Gastrocnemius medialis (tissue), 4 donors: ENCODE measurements around the gene EN2. TPM values are rescaled to one million over a fixed set of nuclear protein-coding genes. Genes with fewer than 3 reads are reported as not detected.
A peak's percentile ranks its signal among the peaks of the same experiment; 100 is the strongest.

Source experiments
- ATAC-seq, 2 donors: fragments of 150-250 bp; one replicate each; pipeline ENCODE4 v1.9.1; 2016
- DNase-seq, 2 donors: peaks; one replicate each; pipeline ENCODE4 v3.0.0-alpha.2; 2019
- H3K27ac ChIP-seq, 4 donors: fragments of 200-600 bp; sonication (generic); 1 replicate in 1 of 4; 2 replicates in 3 of 4; pipeline ENCODE4 v1.5.1; 2016 to 2018; ENCODE audit warnings: mild to moderate bottlenecking in 2 of 4, moderate library complexity in 1 of 4
- H3K27me3 ChIP-seq, 3 donors: fragments of 200-600 bp; sonication (generic) in 2 of 3; 1 replicate in 1 of 3; 2 replicates in 2 of 3; pipeline versions ENCODE4 v1.5.1 to v1.6.0; 2016 to 2019; ENCODE audit warnings: mild to moderate bottlenecking in 1 of 3, moderate library complexity in 1 of 3
- H3K36me3 ChIP-seq, 2 donors: fragments of 200-600 bp; sonication (generic) in 1 of 2; one replicate each; pipeline ENCODE4 v1.5.1; 2017 to 2018
- H3K4me1 ChIP-seq, 2 donors: fragments of 200-600 bp; sonication (generic) in 1 of 2; one replicate each; pipeline ENCODE4 v1.5.1; 2016 to 2017; ENCODE audit warnings: mild to moderate bottlenecking in 2 of 2
- H3K4me3 ChIP-seq, 4 donors: fragments of 200-600 bp; sonication (generic) in 3 of 4; 1 replicate in 1 of 4; 2 replicates in 3 of 4; pipeline ENCODE4 v1.5.1; 2016 to 2019; ENCODE audit warnings: mild to moderate bottlenecking in 2 of 4
- H3K9me3 ChIP-seq, 3 donors: fragments of 200-600 bp; sonication (generic) in 2 of 3; 1 replicate in 1 of 3; 2 replicates in 2 of 3; pipeline ENCODE4 v1.5.1; 2016 to 2019
- POLR2A ChIP-seq, 2 donors: fragments of 450-650 bp; IDR thresholded peaks; one replicate each; pipeline ENCODE4 v1.6.1; 2017; ENCODE audit warnings: antibody characterized with exemption in 2 of 2, mild to moderate bottlenecking in 2 of 2, moderate library complexity in 2 of 2
- in situ Hi-C, 4 donors: fragments of 200-750 bp; cut with MboI; loops; one replicate each; pipeline versions ENCODE4 v1.15.0 to v1.8.0; 2017; ENCODE audit warnings: low sequenced_read_pairs in 4 of 4
- intact Hi-C: fragments of 100-400 bp; cut with DNase I; formaldehyde crosslinking; loops from one replicate; pipeline ENCODE4 v1.15.1; 2023; ENCODE audit warnings: low total_unique reads
- total RNA-seq, 4 donors: library from RNA; depleted of rRNA; stranded (reverse); fragments of >200 nt; gene quantifications; one replicate each; pipeline versions ENCODE4 v1.1.0 to v1.2.3, GENCODE V29; 2016
- TF ChIP-seq, protein P1 (sequence below), 5 experiments: fragments of 450-650 bp in 3 of 5; fragments of 200-600 bp in 2 of 5; sonication (generic) in 2 of 5; IDR thresholded peaks in 4 of 5; conservative IDR thresholded peaks in 1 of 5; 1 replicate in 4 of 5; 2 replicates in 1 of 5; pipeline ENCODE4 v1.5.1; 2016 to 2019; ENCODE audit warnings: antibody characterized with exemption in 5 of 5, mild to moderate bottlenecking in 3 of 5, moderate library complexity in 3 of 5

Gene EN2
- total RNA-seq, 4 donors from 2014 or later = 0.31 to 1.2 (median 0.65) TPM

DNA sequence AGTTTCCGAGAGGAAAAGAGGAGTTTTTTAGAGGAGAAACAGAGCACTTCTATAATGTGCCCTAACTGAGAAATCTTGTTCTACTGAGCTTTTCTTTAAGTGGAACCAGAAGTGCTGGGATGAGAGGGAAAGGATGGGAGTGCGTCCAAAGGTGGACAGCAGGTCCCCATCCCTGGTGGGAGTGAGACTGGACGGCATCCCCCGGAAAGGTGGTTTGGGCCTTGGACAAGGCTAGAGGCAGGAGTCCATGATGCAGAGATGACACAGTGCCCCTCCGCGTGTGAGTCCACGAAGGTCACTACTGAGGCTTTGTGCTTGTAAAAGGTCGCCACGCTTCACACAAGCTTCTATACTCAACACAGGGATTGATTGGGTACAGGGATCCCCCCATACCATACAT lies 6.1 kb upstream of the EN2 start:
- intact Hi-C loops = no loop called here
- no peak for DNase-seq
- peaks cover 95 to 96% (median 95%) of the 10 kb centered on the region in 3 donors for H3K27me3 ChIP-seq

DNA sequence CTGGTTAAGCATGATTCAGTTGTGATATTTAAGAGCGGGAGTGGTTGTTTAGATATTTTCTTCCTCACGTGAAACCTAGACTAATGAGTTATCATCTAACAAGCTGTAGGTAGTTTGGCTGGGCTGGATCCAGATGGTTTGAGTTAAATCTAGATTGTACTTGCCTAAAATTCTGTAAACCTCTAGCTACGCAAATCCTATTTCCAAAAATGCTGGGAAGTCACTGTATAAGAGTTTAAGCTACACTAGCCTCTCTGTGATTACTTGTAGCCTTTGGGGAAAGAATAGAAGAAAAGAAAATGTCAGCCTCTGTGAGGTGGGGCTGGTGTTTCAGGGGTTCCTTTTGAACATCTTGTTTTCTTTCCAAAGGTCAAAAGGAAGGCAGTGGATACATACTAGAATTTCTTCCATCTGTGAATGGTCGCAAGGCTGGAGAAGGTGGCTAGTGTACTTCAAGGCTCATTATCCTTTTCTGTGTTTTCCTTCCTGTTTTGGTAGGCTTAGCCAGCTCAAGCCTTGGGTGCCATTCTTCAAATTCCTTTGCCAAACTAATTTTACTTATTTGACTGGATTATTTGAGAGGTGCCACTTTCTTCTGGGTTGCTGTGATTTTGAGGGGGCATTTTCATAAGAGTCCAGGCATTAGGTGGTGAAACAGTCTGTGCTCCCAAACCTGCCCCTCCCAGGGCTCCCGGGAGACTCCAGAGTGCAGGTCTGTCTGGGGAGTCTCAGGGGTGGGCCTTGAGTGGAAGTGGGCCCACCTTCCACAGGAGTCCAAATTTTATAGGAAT lies 5.2 kb upstream of the EN2 start:
- Histone ChIP-seq H3K4me1 (peaks cover 24 to 53% of the 10 kb centered on the region in 2 donors), H3K27ac (no peak overlapping the region), H3K9me3 (no peaks in the 10 kb centered on the region), H3K36me3 (no peaks in the 10 kb centered on the region), H3K27me3 (peaks cover 88 to 95% (median 94%) of the 10 kb centered on the region in 3 donors), H3K4me3 (no peak overlapping the region)
- DNase-seq (no peak), ATAC-seq (no peak)
- in situ Hi-C loops = no loop called here
- TF ChIP-seq, protein P1, sequence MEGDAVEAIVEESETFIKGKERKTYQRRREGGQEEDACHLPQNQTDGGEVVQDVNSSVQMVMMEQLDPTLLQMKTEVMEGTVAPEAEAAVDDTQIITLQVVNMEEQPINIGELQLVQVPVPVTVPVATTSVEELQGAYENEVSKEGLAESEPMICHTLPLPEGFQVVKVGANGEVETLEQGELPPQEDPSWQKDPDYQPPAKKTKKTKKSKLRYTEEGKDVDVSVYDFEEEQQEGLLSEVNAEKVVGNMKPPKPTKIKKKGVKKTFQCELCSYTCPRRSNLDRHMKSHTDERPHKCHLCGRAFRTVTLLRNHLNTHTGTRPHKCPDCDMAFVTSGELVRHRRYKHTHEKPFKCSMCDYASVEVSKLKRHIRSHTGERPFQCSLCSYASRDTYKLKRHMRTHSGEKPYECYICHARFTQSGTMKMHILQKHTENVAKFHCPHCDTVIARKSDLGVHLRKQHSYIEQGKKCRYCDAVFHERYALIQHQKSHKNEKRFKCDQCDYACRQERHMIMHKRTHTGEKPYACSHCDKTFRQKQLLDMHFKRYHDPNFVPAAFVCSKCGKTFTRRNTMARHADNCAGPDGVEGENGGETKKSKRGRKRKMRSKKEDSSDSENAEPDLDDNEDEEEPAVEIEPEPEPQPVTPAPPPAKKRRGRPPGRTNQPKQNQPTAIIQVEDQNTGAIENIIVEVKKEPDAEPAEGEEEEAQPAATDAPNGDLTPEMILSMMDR (IDR thresholded peaks at IDR 0.05 in 4 of 5, conservative IDR thresholded peaks at IDR 0.05 in 1 of 5) = no peak
- no peak for TF ChIP-seq POLR2A (IDR thresholded peaks at IDR 0.05)
- intact Hi-C loops = no loop called here

More for the DNA sequence above, 6.1 kb upstream of the EN2 start:
- Histone ChIP-seq H3K4me3 (no peak overlapping the region), H3K36me3 (no peaks in the 10 kb centered on the region), H3K9me3 (no peaks in the 10 kb centered on the region), H3K27ac (no peak overlapping the region), H3K4me1 (peaks cover 23 to 49% of the 10 kb centered on the region in 2 donors)
- in situ Hi-C loops = no loop called here
- TF ChIP-seq, protein P1 (IDR thresholded peaks at IDR 0.05 in 4 of 5, conservative IDR thresholded peaks at IDR 0.05 in 1 of 5) = no peak
- ATAC-seq = no peak

DNA sequence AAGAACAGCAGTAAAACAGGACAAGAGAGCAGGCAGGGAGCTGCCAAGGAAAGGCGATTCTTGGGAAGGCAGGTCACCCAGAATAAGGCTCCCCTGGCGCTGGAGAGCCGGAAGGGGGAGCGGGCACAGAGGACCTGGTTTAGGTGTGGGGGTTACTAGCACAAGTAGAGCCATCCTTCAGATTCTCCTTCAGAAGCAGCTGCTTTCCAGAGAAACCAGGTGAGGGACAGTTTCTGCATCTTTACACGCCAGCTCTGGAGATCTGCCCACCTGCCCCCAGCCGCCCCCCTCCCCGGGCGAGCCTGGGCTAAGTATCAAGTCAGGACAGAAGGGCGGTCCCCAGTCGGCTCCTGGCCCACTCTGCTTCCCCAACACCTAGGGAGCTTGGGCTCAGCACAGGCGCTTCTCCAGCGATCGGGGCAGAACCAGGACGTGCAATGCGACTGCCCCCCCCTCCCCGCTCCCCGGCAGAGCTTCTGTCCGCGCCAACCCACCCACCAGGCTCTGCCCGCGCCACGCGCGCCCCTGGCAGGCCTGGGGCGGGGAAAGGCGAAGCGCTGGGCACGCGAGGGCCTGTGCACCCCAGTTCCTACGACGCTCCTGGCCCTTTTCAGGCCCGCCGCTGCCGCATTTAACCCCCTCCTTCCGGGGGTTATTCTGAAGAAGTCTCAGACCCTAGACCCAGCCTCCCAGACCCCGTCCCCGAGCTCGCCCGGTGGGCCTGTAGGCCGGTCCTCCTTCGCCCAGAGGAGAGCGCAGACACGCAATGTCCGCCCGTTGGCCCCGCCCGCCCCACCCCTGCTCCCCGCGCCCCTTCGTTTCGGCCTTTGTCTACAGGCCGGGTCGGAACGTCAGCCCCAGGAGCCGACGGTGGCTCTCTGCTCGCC lies 4.4 kb upstream of the EN2 start:
- in situ Hi-C loops = no loop called here
- intact Hi-C loops = no loop called here
- no peak for DNase-seq
- peak overlapping the region in 3 of 4 donors; percentile 7 to 32 (median 19) for H3K4me3 ChIP-seq
- H3K27ac ChIP-seq = no peak overlapping the region
- H3K36me3 ChIP-seq = no peaks in the 10 kb centered on the region
- no peaks in the 10 kb centered on the region for H3K9me3 ChIP-seq
- peaks cover 29 to 56% of the 10 kb centered on the region in 2 donors for H3K4me1 ChIP-seq
- TF ChIP-seq POLR2A (IDR thresholded peaks at IDR 0.05) = no peak
- TF ChIP-seq, protein P1 (IDR thresholded peaks at IDR 0.05 in 4 of 5, conservative IDR thresholded peaks at IDR 0.05 in 1 of 5) = no peak
- no peak for ATAC-seq
- H3K27me3 ChIP-seq = peaks cover 86 to 94% (median 89%) of the 10 kb centered on the region in 3 donors

DNA sequence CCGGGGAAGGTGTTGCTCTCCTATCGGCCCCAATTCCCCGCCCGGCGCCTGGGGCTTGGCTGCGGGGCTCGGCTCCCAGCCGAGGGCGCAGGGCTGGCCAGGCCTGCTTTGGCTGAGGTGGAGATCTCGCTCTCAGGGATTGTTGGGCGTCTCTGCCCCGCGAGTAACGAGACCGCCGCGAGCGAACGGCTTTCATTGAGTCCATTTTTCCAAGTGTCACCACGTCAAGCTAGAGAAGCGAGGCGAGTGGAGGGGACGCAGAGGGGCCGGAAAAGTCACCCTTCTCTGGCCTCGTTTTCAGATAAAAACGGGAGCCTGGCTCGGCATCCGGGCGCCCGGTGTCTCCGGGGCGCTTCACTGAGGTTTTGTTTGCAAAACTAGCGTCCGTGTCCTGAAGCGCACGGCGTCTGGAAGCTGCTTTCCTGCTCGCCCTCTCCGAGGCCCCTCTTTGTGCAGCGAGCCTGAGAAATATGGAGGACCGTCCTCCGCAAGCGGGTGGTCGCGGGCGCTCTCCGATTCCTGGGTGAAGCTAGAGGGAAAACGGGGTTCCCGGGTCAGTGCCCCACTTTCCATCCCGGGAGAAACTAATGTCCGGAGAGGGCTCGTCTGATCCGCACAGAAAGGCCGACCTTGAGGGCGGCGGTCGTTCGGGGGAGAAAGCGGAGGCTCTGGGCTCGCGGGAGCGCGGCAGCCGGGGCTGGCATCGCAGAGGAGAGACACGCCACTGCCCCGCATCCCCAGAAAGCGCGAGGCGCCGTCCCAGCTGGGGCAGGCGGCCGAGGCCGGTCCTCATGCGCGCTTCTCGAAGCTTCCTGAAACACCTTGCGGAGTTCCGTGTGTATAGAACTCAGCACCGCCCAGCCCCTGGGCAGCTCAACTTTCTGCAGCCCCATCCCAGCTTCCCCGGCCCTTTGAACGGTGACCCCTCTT lies 3.5 kb upstream of the EN2 start:
- ATAC-seq (no peak), DNase-seq (no peak)
- no peaks in the 10 kb centered on the region for H3K36me3 ChIP-seq
- peaks cover 86 to 94% (median 89%) of the 10 kb centered on the region in 3 donors for H3K27me3 ChIP-seq
- peaks cover 38 to 56% of the 10 kb centered on the region in 2 donors for H3K4me1 ChIP-seq
- in situ Hi-C loops (no loop called here), intact Hi-C loops (loop anchor here (5.0 kb wide), 2 partner anchors 72 to 452 kb away; partner anchors contain the start of gene PAXIP1)
- H3K4me3 ChIP-seq = peak overlapping the region in 3 of 4 donors; percentile 7 to 32 (median 19)
- TF ChIP-seq POLR2A (IDR thresholded peaks at IDR 0.05) = no peak
- TF ChIP-seq, protein P1 (IDR thresholded peaks at IDR 0.05 in 4 of 5, conservative IDR thresholded peaks at IDR 0.05 in 1 of 5) = no peak
- no peaks in the 10 kb centered on the region for H3K9me3 ChIP-seq
- no peak overlapping the region for H3K27ac ChIP-seq
